Kidney tubule cell (primary cell): ENCODE data around the gene GABRB3.

Source experiments
- DNase-seq: peaks from one replicate; pipeline ENCODE4 v3.0.0-alpha.2; 2018; ENCODE audit warnings: low spot score

GABRB3 gene

DNA sequence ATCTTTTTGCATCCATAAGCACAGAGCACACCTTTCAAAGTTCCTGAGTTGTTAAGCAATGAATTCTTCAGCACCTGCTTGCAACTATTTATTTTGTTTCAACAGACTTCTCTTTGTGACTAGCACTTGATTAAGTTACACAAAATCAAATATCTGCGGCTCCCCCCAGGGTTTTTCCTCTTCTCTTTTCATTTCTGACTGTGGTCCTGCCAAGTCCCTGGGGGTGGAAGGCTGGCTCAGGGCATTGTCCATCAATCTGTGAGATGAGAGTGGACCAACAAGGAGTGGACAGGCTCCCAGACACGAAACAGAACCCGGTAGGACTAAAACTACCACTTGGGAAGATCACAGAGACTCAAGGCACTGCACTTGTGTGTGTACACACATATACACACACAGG, 96.8 kb downstream of the GABRB3 start:
- DNase-seq = no peak

- DNase-seq = no peak
These were observed 98.4 kb downstream of the GABRB3 start for GRCh38 chr15:26674467-26674866.

- DNase-seq = no peak
These were observed 99.4 kb downstream of the GABRB3 start for GRCh38 chr15:26673445-26673844.

GRCh38 chr15:26670116-26670515, 102.8 kb downstream of the GABRB3 start:
- DNase-seq = no peak

DNA sequence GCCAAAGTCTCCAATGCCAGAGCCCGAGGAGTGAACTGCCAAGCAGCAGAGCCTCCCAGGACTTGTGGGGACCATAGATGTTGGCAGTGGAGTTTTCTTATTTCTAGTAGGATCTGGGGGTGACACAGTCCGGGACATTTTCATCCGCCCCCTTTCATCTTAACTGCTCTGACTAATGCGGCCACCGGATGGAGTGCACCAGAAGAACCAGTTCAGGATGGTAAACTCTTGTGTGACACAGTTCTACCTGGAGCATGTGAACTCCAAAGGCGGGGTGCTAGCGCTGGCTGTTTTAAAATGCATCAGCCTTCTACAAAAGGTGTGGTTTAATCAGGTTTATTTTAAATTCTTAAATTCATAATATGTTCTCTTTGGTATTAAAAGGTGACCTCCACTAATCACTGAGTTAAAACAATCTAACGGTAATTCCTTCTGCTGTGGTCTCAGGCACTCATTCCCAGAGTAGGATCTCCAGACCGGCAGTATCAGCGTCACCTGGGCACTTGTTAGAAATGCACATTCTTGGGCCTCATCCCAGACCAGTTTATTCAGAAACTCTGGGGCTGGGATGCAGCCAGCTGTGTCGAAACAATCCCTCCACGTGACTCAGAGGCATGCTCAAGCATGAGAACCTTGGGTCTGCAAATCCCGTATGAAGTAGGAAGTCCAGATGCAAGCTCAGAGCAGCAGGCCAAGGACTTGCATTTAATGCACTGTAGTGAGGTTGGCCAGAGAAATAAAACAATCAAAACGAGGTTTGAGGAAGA, 105.5 kb downstream of the GABRB3 start:
- DNase-seq = peak; percentile 53

GRCh38 chr15:26665957-26666791, 106.7 kb downstream of the GABRB3 start:
- DNase-seq = peak; percentile 19

- DNase-seq = no peak
These were observed 110.6 kb downstream of the GABRB3 start for GRCh38 chr15:26662283-26662682.

- peak; percentile 17 for DNase-seq
These were observed 111.1 kb downstream of the GABRB3 start for GRCh38 chr15:26661748-26662147.

DNA sequence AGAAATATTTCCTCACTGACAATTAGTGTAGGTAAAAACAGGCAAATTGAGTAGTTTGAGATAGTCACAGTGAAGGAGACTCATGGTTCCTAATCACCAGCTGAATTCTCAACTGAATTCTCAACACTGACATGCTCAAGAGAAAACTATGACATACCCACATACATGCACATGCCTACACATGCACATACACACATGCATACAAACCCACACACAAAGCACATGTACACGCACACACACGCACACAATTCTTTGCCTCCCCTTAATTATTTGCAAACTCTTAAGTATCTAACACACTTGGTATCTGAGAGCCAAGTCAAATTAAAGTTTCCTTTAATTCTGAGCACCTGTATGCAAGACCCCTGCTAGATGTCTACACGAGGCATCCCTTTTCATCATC, 111.8 kb downstream of the GABRB3 start:
- DNase-seq = no peak

DNA sequence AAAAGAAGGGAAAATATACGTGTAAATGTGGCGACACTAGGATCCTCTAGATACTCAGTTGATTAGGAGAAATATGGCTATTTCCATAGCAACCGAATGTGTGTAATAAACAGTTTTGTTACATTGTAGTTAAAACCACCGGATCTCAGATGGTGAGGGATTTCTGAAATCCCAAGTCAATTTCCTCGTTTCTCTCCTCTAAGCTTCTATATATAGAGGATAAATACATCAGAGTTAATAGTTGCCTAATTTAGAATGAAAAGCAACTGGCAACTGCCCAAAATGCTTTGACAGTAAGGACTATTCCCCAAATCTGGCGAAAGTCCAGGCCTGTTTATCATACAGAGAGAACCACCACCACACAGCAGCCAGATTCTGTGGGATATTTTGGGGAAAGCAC, 112.6 kb downstream of the GABRB3 start:
- DNase-seq = no peak

DNA sequence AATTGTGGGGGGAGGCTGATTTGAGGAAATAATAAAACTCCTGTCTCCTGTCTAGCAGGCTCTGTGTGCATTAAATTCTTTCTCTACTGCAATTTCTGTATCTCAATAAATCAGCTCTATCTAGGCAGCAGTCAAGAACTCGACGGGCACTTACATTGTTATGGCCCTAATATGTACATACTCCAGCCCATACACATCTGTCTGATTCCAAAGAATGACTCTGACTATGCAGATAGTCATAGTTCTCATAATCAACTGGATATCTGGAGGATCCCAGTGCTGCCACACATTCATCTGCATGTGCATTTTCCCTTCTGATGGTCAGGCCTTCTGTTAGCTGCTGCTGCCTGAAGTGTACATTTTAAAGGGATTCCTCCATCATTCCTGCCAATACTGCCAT, 114.6 kb downstream of the GABRB3 start:
- DNase-seq = no peak

DNA sequence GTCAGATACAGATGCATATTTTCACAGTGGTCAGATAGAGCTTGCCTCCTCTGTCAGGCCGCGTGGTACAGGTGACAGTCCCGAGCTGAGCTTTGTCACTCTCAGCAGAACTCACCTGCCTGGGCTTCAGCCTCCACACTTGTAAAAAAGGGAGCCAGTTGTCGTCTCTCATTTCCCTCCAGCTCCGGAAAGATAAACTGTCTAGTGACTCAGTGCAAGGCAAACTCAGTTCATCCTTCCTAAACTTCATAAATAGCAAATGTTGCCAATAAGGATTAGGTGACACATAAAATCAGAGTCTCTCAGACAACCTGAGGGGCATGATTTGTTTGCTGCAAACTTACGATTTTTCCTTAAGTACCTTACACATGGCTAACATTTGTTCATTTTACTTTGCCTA, 116.8 kb downstream of the GABRB3 start:
- DNase-seq = no peak

DNA sequence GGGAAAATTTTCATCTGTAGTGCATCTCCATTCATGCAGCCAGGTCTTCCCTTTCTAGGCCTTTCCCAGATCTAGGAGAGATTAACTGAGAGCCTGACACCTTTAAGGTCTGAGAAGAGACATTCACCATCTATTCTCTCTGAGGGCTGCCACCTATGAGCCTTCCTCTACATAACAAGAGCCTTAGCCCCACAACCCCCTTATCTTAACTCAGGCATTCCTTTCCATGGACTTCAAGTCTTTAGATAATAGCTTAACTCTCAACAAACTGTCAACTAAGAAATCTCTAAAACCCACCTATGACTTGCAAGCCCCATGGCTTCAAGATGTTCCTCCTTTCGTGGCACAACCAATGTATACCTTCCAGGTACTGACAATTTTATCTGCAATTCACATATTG, 121.0 kb downstream of the GABRB3 start:
- no peak for DNase-seq

- DNase-seq = no peak
These were observed 124.2 kb downstream of the GABRB3 start for GRCh38 chr15:26648676-26649075.

- DNase-seq = no peak
These were observed 127.9 kb downstream of the GABRB3 start for GRCh38 chr15:26644948-26645347.

DNA sequence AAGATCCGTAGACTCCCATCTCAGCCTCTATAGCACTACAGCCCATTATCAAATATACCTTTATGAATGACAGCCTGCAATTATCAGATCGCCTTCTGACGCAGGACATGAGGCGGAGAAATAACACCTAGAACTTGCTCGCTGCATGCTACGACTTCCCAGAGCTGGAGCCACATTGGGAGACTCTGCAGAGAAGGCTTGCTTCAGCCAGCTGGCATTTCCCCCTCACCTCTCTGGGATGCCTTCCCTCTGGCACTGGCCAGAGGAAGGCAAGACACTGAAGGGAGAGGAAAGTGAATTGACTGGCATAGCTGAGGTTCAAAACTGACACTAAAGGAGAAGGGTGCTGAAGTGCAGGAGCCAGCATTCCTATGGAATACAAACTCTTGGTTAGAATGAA, 131.7 kb downstream of the GABRB3 start:
- no peak for DNase-seq

DNA sequence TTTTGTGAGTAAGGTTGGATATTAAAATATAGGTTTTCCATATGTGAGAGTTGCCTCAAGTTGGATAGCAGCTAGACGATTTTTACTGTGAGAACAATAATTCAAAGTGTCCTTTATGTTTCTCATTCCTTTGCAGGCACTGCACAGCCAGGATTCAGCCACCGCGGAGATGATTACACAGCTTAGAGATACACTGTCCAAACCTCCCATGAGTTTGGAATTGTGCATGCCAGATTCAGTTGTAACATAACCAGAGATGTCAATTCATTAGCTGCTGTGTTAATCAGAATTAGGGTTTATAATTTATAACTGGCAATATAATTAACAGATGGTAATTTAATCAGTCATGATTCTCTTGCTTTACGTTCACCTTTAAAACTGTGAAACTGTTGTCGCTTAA, 132.3 kb downstream of the GABRB3 start:
- DNase-seq = no peak

DNA sequence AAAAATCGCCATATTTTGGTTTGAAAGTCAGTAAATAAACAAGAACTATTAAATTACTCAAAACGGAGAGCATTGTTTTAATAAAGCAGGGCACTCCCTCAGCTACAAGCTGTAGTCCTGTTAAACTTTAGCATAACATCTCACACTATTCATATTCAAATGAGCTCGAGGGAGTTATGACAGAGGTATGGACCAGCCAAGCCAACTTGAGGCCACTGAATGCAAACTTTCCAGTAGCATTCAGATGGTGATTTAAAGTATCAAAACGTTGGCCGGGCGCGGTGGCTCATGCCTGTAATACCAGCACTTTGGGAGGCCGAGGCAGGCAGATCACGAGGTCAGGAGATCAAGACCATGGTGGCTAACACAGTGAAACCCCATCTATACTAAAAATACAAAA, 132.9 kb downstream of the GABRB3 start:
- no peak for DNase-seq

- no peak for DNase-seq
These were observed 137.3 kb downstream of the GABRB3 start for GRCh38 chr15:26635614-26636013.

GRCh38 chr15:26635105-26635504, 137.8 kb downstream of the GABRB3 start:
- no peak for DNase-seq

- DNase-seq = no peak
These were observed 138.5 kb downstream of the GABRB3 start for GRCh38 chr15:26634319-26634718.

GRCh38 chr15:26632500-26632899, 140.4 kb downstream of the GABRB3 start:
- no peak for DNase-seq

GRCh38 chr15:26631894-26632293, 141.0 kb downstream of the GABRB3 start:
- DNase-seq = no peak

DNA sequence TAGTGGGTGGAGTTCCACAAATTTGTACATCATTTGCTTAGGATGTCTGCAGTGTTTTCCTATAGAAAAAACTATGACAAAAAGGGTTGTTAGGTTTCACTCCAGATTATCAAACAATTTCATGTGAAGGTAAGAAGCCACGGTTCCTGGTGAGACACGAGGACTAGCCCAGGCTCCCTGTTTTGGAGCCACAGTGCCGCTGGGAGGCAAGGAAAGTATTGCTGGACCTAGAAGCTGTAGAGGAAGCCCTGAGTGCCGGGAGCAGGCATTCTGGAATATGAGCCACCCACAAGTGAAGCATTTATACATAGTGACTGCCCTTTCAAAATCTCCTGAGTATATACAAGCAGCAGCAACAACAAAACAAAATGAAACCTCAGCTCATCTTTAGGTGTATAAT, 142.0 kb downstream of the GABRB3 start:
- no peak for DNase-seq
